K562 (cell line): ENCODE data around the gene SOSTDC1. TPM values are rescaled to one million over a fixed set of nuclear protein-coding genes. Genes with fewer than 3 reads are reported as not detected.

Experiments used
- ATAC-seq: fragments of 200-7000 bp; cut with Tn5 transposase; 3 replicates; pipeline ENCODE4 v1.9.1; 2020; ENCODE audit warnings: moderate library complexity
- BruUV-seq: library from RNA; stranded (reverse); fragments of 400-500 nt; replicated peaks from 2 replicates; lab custom pipeline; 2021; lab: Mats Ljungman, UMichigan
- CTCF ChIA-PET: fragments of 300-600 bp; formaldehyde crosslinking; extraction: SDS; loops from one replicate; lab custom pipeline; 2021; ENCODE audit warnings: low intra/inter-chr PET ratio; lab: Yijun Ruan, JAX
- POLR2A ChIA-PET: fragments of 300-600, 350-650 bp; sonication (Branson Sonifier 250); formaldehyde crosslinking; extraction: SDS; loops from one replicate; lab custom pipeline; 2021; ENCODE audit warnings: antibody characterized with exemption, inconsistent platforms; lab: Yijun Ruan, JAX
- DNase-seq, 4 experiments: peaks; one replicate each; pipeline versions ENCODE4 v3.0.0 to v3.0.0-alpha.2; 2011 to 2018; ENCODE audit warnings: low spot score in 3 of 4, mixed read lengths in 3 of 4; ENCODE audit errors: extremely low read depth in 1 of 4
- FAIRE-seq: peaks from 2 replicates; lab custom pipeline; 2011; peaks lifted over from hg19 to GRCh38; lab: Jason Lieb, UNC
- H2AFZ ChIP-seq: 2 replicates; pipeline ENCODE4 v1.6.0; 2011; ENCODE audit warnings: low read depth, low read length, control low read depth, inconsistent platforms
- H3K27ac ChIP-seq: fragments of 200-600 bp; 3 replicates; pipeline ENCODE4 v1.8.0; 2011; ENCODE audit warnings: low read depth, mild to moderate bottlenecking, control low read depth, inconsistent platforms, low read length, moderate library complexity, mixed read lengths; ENCODE audit errors: extremely low read depth
- H3K27me3 ChIP-seq, 2 experiments: fragments of 300-600 bp in 1 of 2; 2 replicates in 1 of 2; 3 replicates in 1 of 2; pipeline versions ENCODE4 v1.6.0 to v1.8.0; 2011; ENCODE audit warnings: inconsistent platforms in 2 of 2, low read length in 2 of 2, mild to moderate bottlenecking in 1 of 2, mixed read lengths in 1 of 2, moderate library complexity in 1 of 2; ENCODE audit not compliant: control insufficient read depth in 2 of 2, insufficient read depth in 2 of 2
- H3K36me3 ChIP-seq: fragments of 300-600 bp; 3 replicates; pipeline ENCODE4 v1.8.0; 2011; ENCODE audit warnings: mild to moderate bottlenecking, low read length, inconsistent platforms; ENCODE audit not compliant: control insufficient read depth, insufficient read depth
- H3K4me1 ChIP-seq, 2 experiments: fragments of 200-600 bp in 1 of 2; replicated peaks in 1 of 2; 2 replicates in 1 of 2; 3 replicates in 1 of 2; pipeline versions ENCODE4 v1.5.1 to v1.8.0; 2011; ENCODE audit warnings: inconsistent platforms in 2 of 2, low read length in 2 of 2, mild to moderate bottlenecking in 1 of 2, mixed read lengths in 1 of 2, moderate library complexity in 1 of 2; ENCODE audit not compliant: control insufficient read depth in 2 of 2, insufficient read depth in 2 of 2
- H3K4me2 ChIP-seq: 2 replicates; pipeline ENCODE4 v1.6.1; 2011; ENCODE audit warnings: low read length, control low read depth, inconsistent platforms, mixed read lengths; ENCODE audit not compliant: insufficient read depth
- H3K4me3 ChIP-seq: fragments of 200-600 bp; sonication (generic), shearing (Covaris generic); 2 replicates; pipeline ENCODE4 v1.5.1; 2016; ENCODE audit warnings: control low read depth, inconsistent platforms
- H3K79me2 ChIP-seq: fragments of 200-600 bp; 3 replicates; pipeline ENCODE4 v1.8.0; 2011; ENCODE audit warnings: low read length, inconsistent platforms; ENCODE audit not compliant: control insufficient read depth, insufficient read depth
- H3K9ac ChIP-seq, 2 experiments: 2 replicates each; pipeline versions ENCODE4 v1.6.0 to v1.6.1; 2011; ENCODE audit warnings: low read depth in 2 of 2, low read length in 2 of 2, control low read depth in 1 of 2, inconsistent platforms in 1 of 2, mild to moderate bottlenecking in 1 of 2, mixed read lengths in 1 of 2; ENCODE audit not compliant: insufficient read depth in 1 of 2
- H3K9me1 ChIP-seq: one replicate; pipeline ENCODE4 v1.6.0; 2011; ENCODE audit warnings: inconsistent platforms, mild to moderate bottlenecking, low read length, moderate library complexity; ENCODE audit not compliant: control insufficient read depth, insufficient read depth
- H3K9me3 ChIP-seq: replicated peaks from 2 replicates; pipeline ENCODE4 v1.5.1; 2011; ENCODE audit warnings: low read depth, low read length, inconsistent platforms; ENCODE audit not compliant: control insufficient read depth, insufficient read depth
- H4K20me1 ChIP-seq: replicated peaks from 2 replicates; pipeline ENCODE4 v1.6.1; 2011; ENCODE audit warnings: low read length, inconsistent platforms, mixed read lengths; ENCODE audit not compliant: control insufficient read depth, insufficient read depth
- ARNT ChIP-seq, 2 experiments: fragments of 450-650 bp; IDR thresholded peaks; 2 replicates each; pipeline ENCODE4 v1.6.1; 2016; ENCODE audit warnings: mild to moderate bottlenecking in 1 of 2
- HMBOX1 ChIP-seq: sonication (generic); IDR thresholded peaks from 2 replicates; pipeline ENCODE4 v1.6.1; 2016
- MAFG ChIP-seq: fragments of 450-650 bp; conservative IDR thresholded peaks from 2 replicates; pipeline ENCODE4 v1.6.1; 2016; ENCODE audit warnings: missing genetic modification characterization, missing compliant biosample characterization
- TRIM28 ChIP-seq: fragments of 450-650 bp; IDR thresholded peaks from 2 replicates; pipeline ENCODE4 v1.6.1; 2017
- ZNF444 ChIP-seq: fragments of 250-450 bp; sonication (Bioruptor Pico); IDR thresholded peaks from 2 replicates; pipeline ENCODE4 v1.4.0; 2020; ENCODE audit warnings: mild to moderate bottlenecking, moderate library complexity
- WGBS: fragments of 100-300 bp; shearing (Covaris generic); methylation state at CpG from one replicate; pipeline ENCODE4 v1.1.6; 2016; ENCODE audit warnings: low coverage, mixed read lengths; ENCODE audit not compliant: insufficient coverage; ENCODE audit errors: missing lambda C conversion rate; 5-methylcytosine and 5-hydroxymethylcytosine counted together
- in situ Hi-C: fragments of 300-500 bp; cut with MboI; formaldehyde crosslinking; loops from 4 replicates; pipeline ENCODE4 v1.15.0; 2018; ENCODE audit warnings: inconsistent platforms, mixed read lengths
- intact Hi-C: fragments of 100-400 bp; cut with micrococcal nuclease; formaldehyde crosslinking; loops from 2 replicates; pipeline ENCODE4 v1.14.2; 2022
- polyA plus RNA-seq, 8 experiments: library from polyadenylated mRNA; depleted of rRNA in 4 of 8; stranded (reverse) in 5 of 8; unstranded in 3 of 8; fragments of >200 nt; fragmentation: Nextera tagmentation in 2 of 8; fragmentation: Illumina TruSeq in 1 of 8; extraction: Ambion mirVana in 2 of 8; extraction: Trizol in 1 of 8; gene quantifications; 2 replicates each; pipeline versions ENCODE4 v1.2.1 to v1.2.3, GENCODE V29; 2011 to 2014; ENCODE audit warnings: inconsistent platforms in 1 of 8, missing spikeins in 1 of 8
- total RNA-seq, 7 experiments: library from RNA; depleted of rRNA in 6 of 7; stranded (reverse); fragments of >200 nt in 6 of 7; fragmentation: Illumina TruSeq in 2 of 7; extraction: Trizol in 2 of 7; gene quantifications; 2 replicates each; pipeline versions ENCODE4 v1.2.1 to v1.2.3, GENCODE V29; 2011 to 2021; ENCODE audit warnings: low replicate concordance in 1 of 7

The SOSTDC1 gene
- total and polyA plus RNA-seq, 9 of the 15 experiments (the other 6 are each of a cell fraction or from before 2014, with no cell fraction given), result 8.3 to 48.6 (median 15.9) TPM

GRCh38 chr7:16462431-16462889 lies 3.1 kb downstream of the SOSTDC1 start:
- Histone ChIP-seq H3K4me3 (no peak overlapping the region), H2AFZ (no peak overlapping the region), H3K9me3 (no peaks in the 10 kb centered on the region), H3K4me1 (no peaks in the 10 kb centered on the region; a peak in 1 of 5 replicates), H3K27me3 (no peaks in the 10 kb centered on the region), H4K20me1 (no peaks in the 10 kb centered on the region), H3K79me2 (peaks cover 24% of the 10 kb centered on the region), H3K9me1 (no peaks in the 10 kb centered on the region), H3K36me3 (peaks cover 4% of the 10 kb centered on the region; the same call in 1 of the 3 replicates), H3K4me2 (no peak overlapping the region), H3K9ac (peak overlapping the region in 1 of 2 experiments; percentile 67; a peak in 1 of 4 replicates), H3K27ac (no peak overlapping the region)
- intact Hi-C loops, result no loop called here
- no TSS peak for BruUV-seq
- in situ Hi-C loops, result no loop called here
- TF ChIP-seq MAFG (no peak), ZNF444 (no peak), TRIM28 (no peak), ARNT (IDR thresholded peaks at IDR 0.05) (no peak), HMBOX1 (peak; percentile 70)
- FAIRE-seq, result no peak
- DNase-seq, result no peak
- 71% methylated on average over 7 of the region's 7 CpGs for WGBS
- no peak for ATAC-seq
- POLR2A ChIA-PET, result interaction anchor here (0.6 to 2.2 kb wide), 5 partner anchors 10 to 76 kb away, joined by 3 to 9 read pairs (median 4); no protein-coding TSS in a partner anchor
- CTCF ChIA-PET, result no interaction called here
